K562 (cell line): ENCODE data around the gene RPS2. TPM values are rescaled to one million over a fixed set of nuclear protein-coding genes. Genes with fewer than 3 reads are reported as not detected.
A peak's percentile ranks its signal among the peaks of the same experiment; 100 is the strongest.

Source experiments
- BDP1 ChIP-seq: IDR thresholded peaks from 3 replicates; pipeline ENCODE4 v1.6.1; 2011; ENCODE audit not compliant: insufficient read length, insufficient read depth
- C11orf30 ChIP-seq: fragments of 450-650 bp; IDR thresholded peaks from 2 replicates; pipeline ENCODE4 v1.6.1; 2016; ENCODE audit warnings: low read depth, mild to moderate bottlenecking
- ETS2 ChIP-seq: IDR thresholded peaks from 2 replicates; pipeline ENCODE4 v1.6.1; 2016; ENCODE audit warnings: borderline replicate concordance, missing genetic modification characterization, mild to moderate bottlenecking, moderate library complexity, missing compliant biosample characterization; ENCODE audit not compliant: poor library complexity, severe bottlenecking
- FOXJ2 ChIP-seq: fragments of 200-800 bp; sonication (Bioruptor generic); IDR thresholded peaks from 2 replicates; pipeline ENCODE4 v1.6.1; 2016; ENCODE audit warnings: missing genetic modification characterization, missing compliant biosample characterization
- HMG20A ChIP-seq: fragments of 450-650 bp; formaldehyde crosslinking; conservative IDR thresholded peaks from 2 replicates; pipeline ENCODE4 v1.4.0; 2020; ENCODE audit warnings: mild to moderate bottlenecking, mixed read lengths
- JUN ChIP-seq, 2 experiments: sonication (generic) in 1 of 2; formaldehyde crosslinking in 1 of 2; IDR thresholded peaks; 2 replicates each; pipeline versions ENCODE4 v1.6.1 to v1.8.0; 2012 to 2022; ENCODE audit warnings: borderline replicate concordance in 2 of 2, mild to moderate bottlenecking in 2 of 2, improper control_type of control experiment in 1 of 2, low read depth in 1 of 2, low read length in 1 of 2, missing genetic modification reagents in 1 of 2
- MAFG ChIP-seq: fragments of 450-650 bp; conservative IDR thresholded peaks from 2 replicates; pipeline ENCODE4 v1.6.1; 2016; ENCODE audit warnings: missing genetic modification characterization, missing compliant biosample characterization
- NONO ChIP-seq, 2 experiments: fragments of 200-400 bp in 1 of 2; fragments of 450-650 bp in 1 of 2; formaldehyde crosslinking in 1 of 2; IDR thresholded peaks; 2 replicates each; pipeline ENCODE4 v1.6.1; 2017; ENCODE audit warnings: low read depth in 2 of 2, mild to moderate bottlenecking in 2 of 2, moderate library complexity in 2 of 2, low read length in 1 of 2
- RBBP5 ChIP-seq: fragments of 200-600 bp; sonication (generic); IDR thresholded peaks from 2 replicates; pipeline ENCODE4 v1.6.1; 2012; ENCODE audit warnings: borderline replicate concordance, mild to moderate bottlenecking, low read length, control low read depth, inconsistent platforms; ENCODE audit not compliant: insufficient read depth, poor library complexity, severe bottlenecking
- RBM22 ChIP-seq: fragments of 200-400 bp; formaldehyde crosslinking; IDR thresholded peaks from 2 replicates; pipeline ENCODE4 v1.6.1; 2018; ENCODE audit warnings: low read length, low read depth; ENCODE audit not compliant: poor library complexity, severe bottlenecking
- SIX5 ChIP-seq, 2 experiments: IDR thresholded peaks; 2 replicates each; pipeline ENCODE4 v1.6.1; 2011; ENCODE audit warnings: low read length in 2 of 2, borderline replicate concordance in 1 of 2, low read depth in 1 of 2, mild to moderate bottlenecking in 1 of 2, moderate library complexity in 1 of 2; ENCODE audit not compliant: insufficient read depth in 1 of 2
- STAT5B ChIP-seq: fragments of 250-450 bp; sonication (Bioruptor Pico); IDR thresholded peaks from 2 replicates; pipeline ENCODE4 v1.8.0; 2021; ENCODE audit warnings: mild to moderate bottlenecking, inconsistent platforms
- TAL1 ChIP-seq: fragments of 450-650 bp; IDR thresholded peaks from 2 replicates; pipeline ENCODE4 v1.6.1; 2016; ENCODE audit warnings: mild to moderate bottlenecking
- ZBTB2 ChIP-seq: fragments of 450-650 bp; IDR thresholded peaks from 2 replicates; pipeline ENCODE4 v1.6.1; 2016; ENCODE audit warnings: antibody characterized with exemption
- ZFP1 ChIP-seq: fragments of 450-650 bp; formaldehyde crosslinking; IDR thresholded peaks from 2 replicates; pipeline ENCODE4 v1.4.0; 2020; ENCODE audit warnings: mild to moderate bottlenecking, mixed read lengths
- ZNF165 ChIP-seq: fragments of 250-450 bp; sonication (Bioruptor Pico); IDR thresholded peaks from 2 replicates; pipeline ENCODE4 v1.4.0; 2020; ENCODE audit warnings: borderline replicate concordance
- ZNF212 ChIP-seq: fragments of 450-650 bp; formaldehyde crosslinking; IDR thresholded peaks from 2 replicates; pipeline ENCODE4 v1.4.0; 2020; ENCODE audit warnings: mild to moderate bottlenecking
- polyA plus RNA-seq, 8 experiments: library from polyadenylated mRNA; depleted of rRNA in 4 of 8; stranded (reverse) in 5 of 8; unstranded in 3 of 8; fragments of >200 nt; fragmentation: Nextera tagmentation in 2 of 8; fragmentation: Illumina TruSeq in 1 of 8; extraction: Ambion mirVana in 2 of 8; extraction: Trizol in 1 of 8; gene quantifications; 2 replicates each; pipeline versions ENCODE4 v1.2.1 to v1.2.3, GENCODE V29; 2011 to 2014; ENCODE audit warnings: inconsistent platforms in 1 of 8, missing spikeins in 1 of 8
- total RNA-seq, 7 experiments: library from RNA; depleted of rRNA in 6 of 7; stranded (reverse); fragments of >200 nt in 6 of 7; fragmentation: Illumina TruSeq in 2 of 7; extraction: Trizol in 2 of 7; gene quantifications; 2 replicates each; pipeline versions ENCODE4 v1.2.1 to v1.2.3, GENCODE V29; 2011 to 2021; ENCODE audit warnings: low replicate concordance in 1 of 7
- TF ChIP-seq, protein P1 (sequence below): sonication (generic); formaldehyde crosslinking; IDR thresholded peaks from 2 replicates; pipeline ENCODE4 v1.8.1; 2023; ENCODE audit warnings: mild to moderate bottlenecking, missing genetic modification reagents
- TF ChIP-seq, protein P2 (sequence below): fragments of 450-650 bp; conservative IDR thresholded peaks from 2 replicates; pipeline ENCODE4 v1.6.1; 2016; ENCODE audit warnings: missing genetic modification characterization, low read depth, mild to moderate bottlenecking, control low read depth, missing compliant biosample characterization
- TF ChIP-seq, protein P3 (sequence below): sonication (generic); formaldehyde crosslinking; IDR thresholded peaks from 2 replicates; pipeline ENCODE4 v1.8.1; 2023; ENCODE audit warnings: mild to moderate bottlenecking, missing genetic modification reagents

The RPS2 gene
- total and polyA plus RNA-seq, 9 of the 15 experiments (the other 6 are each of a cell fraction or from before 2014, with no cell fraction given), result 834 to 4,794 (median 3,793) TPM

- TF ChIP-seq ZBTB2, result no peak
- no peak for TF ChIP-seq ZNF212 (CRISPR knock-in tag)
- TF ChIP-seq FOXJ2, result no peak
- TF ChIP-seq, protein P1, sequence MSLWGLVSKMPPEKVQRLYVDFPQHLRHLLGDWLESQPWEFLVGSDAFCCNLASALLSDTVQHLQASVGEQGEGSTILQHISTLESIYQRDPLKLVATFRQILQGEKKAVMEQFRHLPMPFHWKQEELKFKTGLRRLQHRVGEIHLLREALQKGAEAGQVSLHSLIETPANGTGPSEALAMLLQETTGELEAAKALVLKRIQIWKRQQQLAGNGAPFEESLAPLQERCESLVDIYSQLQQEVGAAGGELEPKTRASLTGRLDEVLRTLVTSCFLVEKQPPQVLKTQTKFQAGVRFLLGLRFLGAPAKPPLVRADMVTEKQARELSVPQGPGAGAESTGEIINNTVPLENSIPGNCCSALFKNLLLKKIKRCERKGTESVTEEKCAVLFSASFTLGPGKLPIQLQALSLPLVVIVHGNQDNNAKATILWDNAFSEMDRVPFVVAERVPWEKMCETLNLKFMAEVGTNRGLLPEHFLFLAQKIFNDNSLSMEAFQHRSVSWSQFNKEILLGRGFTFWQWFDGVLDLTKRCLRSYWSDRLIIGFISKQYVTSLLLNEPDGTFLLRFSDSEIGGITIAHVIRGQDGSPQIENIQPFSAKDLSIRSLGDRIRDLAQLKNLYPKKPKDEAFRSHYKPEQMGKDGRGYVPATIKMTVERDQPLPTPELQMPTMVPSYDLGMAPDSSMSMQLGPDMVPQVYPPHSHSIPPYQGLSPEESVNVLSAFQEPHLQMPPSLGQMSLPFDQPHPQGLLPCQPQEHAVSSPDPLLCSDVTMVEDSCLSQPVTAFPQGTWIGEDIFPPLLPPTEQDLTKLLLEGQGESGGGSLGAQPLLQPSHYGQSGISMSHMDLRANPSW (CRISPR knock-in tag), result no peak
- TF ChIP-seq RBBP5, result peak; percentile 29
- no peak for TF ChIP-seq MAFG (tag)
- no peak for TF ChIP-seq STAT5B (CRISPR knock-in tag)
- TF ChIP-seq, protein P2, sequence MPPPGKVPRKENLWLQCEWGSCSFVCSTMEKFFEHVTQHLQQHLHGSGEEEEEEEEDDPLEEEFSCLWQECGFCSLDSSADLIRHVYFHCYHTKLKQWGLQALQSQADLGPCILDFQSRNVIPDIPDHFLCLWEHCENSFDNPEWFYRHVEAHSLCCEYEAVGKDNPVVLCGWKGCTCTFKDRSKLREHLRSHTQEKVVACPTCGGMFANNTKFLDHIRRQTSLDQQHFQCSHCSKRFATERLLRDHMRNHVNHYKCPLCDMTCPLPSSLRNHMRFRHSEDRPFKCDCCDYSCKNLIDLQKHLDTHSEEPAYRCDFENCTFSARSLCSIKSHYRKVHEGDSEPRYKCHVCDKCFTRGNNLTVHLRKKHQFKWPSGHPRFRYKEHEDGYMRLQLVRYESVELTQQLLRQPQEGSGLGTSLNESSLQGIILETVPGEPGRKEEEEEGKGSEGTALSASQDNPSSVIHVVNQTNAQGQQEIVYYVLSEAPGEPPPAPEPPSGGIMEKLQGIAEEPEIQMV (tag), result no peak
- TF ChIP-seq SIX5 (IDR thresholded peaks at IDR 0.05; ENCODE audit: borderline replicate concordance in 1 of 2, insufficient read depth in 1 of 2, low read depth in 1 of 2, low read length in 2 of 2), result no peak
- TF ChIP-seq HMG20A, result no peak
- no peak for TF ChIP-seq ZFP1 (CRISPR knock-in tag)
- TF ChIP-seq, protein P3, sequence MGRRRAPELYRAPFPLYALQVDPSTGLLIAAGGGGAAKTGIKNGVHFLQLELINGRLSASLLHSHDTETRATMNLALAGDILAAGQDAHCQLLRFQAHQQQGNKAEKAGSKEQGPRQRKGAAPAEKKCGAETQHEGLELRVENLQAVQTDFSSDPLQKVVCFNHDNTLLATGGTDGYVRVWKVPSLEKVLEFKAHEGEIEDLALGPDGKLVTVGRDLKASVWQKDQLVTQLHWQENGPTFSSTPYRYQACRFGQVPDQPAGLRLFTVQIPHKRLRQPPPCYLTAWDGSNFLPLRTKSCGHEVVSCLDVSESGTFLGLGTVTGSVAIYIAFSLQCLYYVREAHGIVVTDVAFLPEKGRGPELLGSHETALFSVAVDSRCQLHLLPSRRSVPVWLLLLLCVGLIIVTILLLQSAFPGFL (CRISPR knock-in tag), result no peak
- peak; percentile 83 for TF ChIP-seq RBM22
- no peak for TF ChIP-seq ZNF165
- TF ChIP-seq JUN (IDR thresholded peaks at IDR 0.05; ENCODE audit: borderline replicate concordance, low read depth, low read length), result peak; percentile 21; the same call in 1 of the 2 replicates
- TF ChIP-seq JUN (CRISPR knock-in tag; IDR thresholded peaks at IDR 0.05; ENCODE audit: borderline replicate concordance), result no peak
- TF ChIP-seq C11orf30, result no peak
- TF ChIP-seq BDP1, result no peak
- TF ChIP-seq TAL1, result no peak
- no peak for TF ChIP-seq ETS2 (tag)
- TF ChIP-seq NONO (IDR thresholded peaks at IDR 0.05; ENCODE audit: low read depth in 2 of 2, low read length in 1 of 2), result peak in 1 of 2 experiments; percentile 65; a peak in 1 of 4 replicates
Measured at GRCh38 chr16:2003827-2004641, 39.4 kb upstream of the RPS2 start (continued).
